Measurements from ENCODE around the gene ACOT8.
"Not testable (repeated sequence)": the region's sequence is repeated elsewhere in the genome, so short reads cannot be mapped to it uniquely, and the experiment has no call there.

Gene ACOT8

DNA sequence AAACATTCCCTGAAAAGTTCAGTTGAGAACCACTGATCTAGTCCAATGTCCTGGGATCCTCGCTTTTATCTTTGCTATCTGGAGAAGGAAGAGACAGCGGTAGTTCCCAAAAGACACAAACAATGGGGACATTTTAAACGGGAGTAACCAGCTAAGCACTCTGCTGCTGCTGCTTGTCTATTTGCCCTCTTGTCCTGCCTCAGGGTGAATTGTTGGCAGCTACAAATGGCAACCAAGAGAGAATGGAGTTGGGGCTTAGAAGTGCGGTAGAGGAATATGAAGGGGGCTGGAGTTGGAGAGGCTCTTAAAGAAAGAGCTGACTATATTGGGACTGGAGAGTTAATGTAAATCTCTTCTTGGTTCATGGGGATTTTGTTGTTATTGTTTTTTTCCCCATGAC lies 17.4 kb upstream of the ACOT8 start:
- no peaks in the 10 kb centered on the region for H3K9me3 Mint-ChIP-seq
- H3K4me1 Mint-ChIP-seq, result no peaks in the 10 kb centered on the region
- H3K27me3 Mint-ChIP-seq, result no peaks in the 10 kb centered on the region
- DNase-seq (no peak), ATAC-seq (replicated peaks) (no peak)
- H3K4me3 Mint-ChIP-seq, result no peak overlapping the region
- peaks cover 7 to 15% of the 10 kb centered on the region in 2 donors for H3K36me3 Mint-ChIP-seq
- no peak overlapping the region for H3K27ac Mint-ChIP-seq

DNA sequence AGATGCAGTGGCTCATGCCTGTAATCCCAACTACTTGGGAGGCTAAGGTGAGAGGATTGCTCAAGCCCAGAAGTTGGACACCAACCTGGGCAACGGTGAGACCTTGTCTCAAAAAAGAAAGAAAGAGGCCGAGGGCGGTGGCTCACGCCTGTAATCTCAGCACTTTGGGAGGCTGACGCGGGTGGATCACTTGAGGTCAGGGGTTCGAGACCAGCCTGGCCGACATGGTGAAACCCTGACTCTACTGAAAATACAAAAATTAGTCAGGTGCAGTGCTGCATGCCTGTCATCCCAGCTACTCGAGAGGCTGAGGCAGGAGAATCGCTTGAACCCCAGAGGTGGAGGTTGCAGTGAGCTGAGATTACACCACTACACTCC lies 16.9 kb upstream of the ACOT8 start:
- not testable (repeated sequence) for H3K27me3 Mint-ChIP-seq; DNase-seq; H3K4me1 Mint-ChIP-seq; ATAC-seq (replicated peaks); H3K27ac Mint-ChIP-seq; H3K9me3 Mint-ChIP-seq; H3K4me3 Mint-ChIP-seq
- H3K36me3 Mint-ChIP-seq, result peaks cover 7 to 15% of the 10 kb centered on the region in 2 donors

DNA sequence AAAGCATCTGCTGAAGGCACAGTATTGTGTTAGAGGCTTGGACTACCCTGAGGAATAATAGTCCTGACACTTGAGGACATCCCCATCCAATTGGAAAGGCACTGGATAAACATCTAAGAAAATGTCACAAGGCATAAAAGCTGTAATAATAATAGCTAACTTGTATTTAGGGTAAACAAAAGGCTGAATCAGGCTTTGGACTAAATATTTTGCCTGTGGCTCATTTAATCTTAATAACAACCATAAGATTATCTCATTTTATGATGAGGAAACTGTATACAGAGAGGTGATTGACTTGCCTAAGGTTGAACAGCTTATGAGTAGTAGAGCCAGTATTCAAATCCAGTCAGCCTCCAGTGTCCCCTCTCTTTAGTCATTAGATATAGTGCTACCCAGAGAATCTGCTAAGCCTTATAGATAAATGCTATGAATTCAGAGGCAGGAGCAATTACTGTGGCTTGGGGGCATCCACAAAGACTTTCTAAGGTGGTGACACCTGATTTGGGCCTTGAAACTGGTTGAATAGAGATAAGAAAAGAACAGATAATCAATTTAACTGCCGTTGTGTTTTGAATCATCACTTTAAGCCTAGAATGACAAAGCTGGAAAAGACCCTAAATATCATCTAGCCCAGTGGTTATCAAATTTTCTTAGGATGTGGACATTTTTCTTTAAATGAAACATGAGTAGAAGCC lies 16.4 kb upstream of the ACOT8 start:
- Mint-ChIP-seq H3K4me3 (no peak overlapping the region), H3K27ac (no peak overlapping the region), H3K27me3 (no peaks in the 10 kb centered on the region), H3K36me3 (peaks cover 7 to 15% of the 10 kb centered on the region in 2 donors), H3K4me1 (no peaks in the 10 kb centered on the region), H3K9me3 (no peaks in the 10 kb centered on the region)
- no peak for DNase-seq
- ATAC-seq (replicated peaks), result no peak

DNA sequence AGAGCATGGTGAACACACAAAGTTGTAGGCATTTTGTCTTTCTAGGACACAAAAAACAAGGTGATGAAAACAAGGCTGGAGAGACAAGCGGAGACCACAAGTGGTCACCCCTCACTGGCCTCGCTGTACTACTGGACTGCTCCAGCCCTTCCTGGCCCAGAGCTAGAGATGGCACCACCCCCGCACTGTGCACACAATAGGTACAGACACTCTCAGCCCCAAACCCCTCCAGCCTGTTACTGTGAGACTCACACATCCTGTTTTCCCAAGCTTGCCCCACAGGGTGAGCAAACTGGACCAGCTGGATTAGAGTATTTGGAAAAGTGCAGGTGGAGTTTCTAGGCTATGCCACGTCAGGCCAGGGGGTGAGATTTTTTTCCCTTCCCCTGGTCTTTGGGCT lies 15.4 kb upstream of the ACOT8 start:
- no peaks in the 10 kb centered on the region for H3K9me3 Mint-ChIP-seq
- no peak overlapping the region for H3K4me3 Mint-ChIP-seq
- H3K27me3 Mint-ChIP-seq, result no peaks in the 10 kb centered on the region
- no peaks in the 10 kb centered on the region for H3K4me1 Mint-ChIP-seq
- H3K36me3 Mint-ChIP-seq, result peaks cover 7 to 15% of the 10 kb centered on the region in 2 donors
- no peak for DNase-seq
- ATAC-seq (replicated peaks), result no peak
- H3K27ac Mint-ChIP-seq, result no peak overlapping the region

DNA sequence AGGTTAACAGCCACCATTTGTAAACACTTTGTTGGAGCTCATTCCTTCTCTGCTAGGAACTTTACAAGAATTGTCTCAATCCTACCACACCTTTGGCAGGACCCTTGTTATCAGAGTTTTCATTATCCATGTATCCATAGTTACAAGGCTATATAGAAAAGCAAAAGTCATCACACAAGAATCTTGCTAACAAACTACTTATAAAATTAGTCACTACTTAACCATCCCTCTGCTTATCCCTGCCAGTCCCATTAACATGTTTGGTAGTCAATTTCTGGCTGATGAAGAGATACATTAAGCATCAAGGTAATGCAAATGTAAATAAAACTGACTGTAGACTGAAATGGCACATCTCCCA lies 10.6 kb upstream of the ACOT8 start:
- Mint-ChIP-seq H3K36me3 (peaks cover 10 to 13% of the 10 kb centered on the region in 2 donors), H3K27ac (no peak overlapping the region), H3K27me3 (no peaks in the 10 kb centered on the region), H3K4me1 (no peaks in the 10 kb centered on the region), H3K9me3 (no peaks in the 10 kb centered on the region), H3K4me3 (no peak overlapping the region)
- ATAC-seq (replicated peaks) (no peak), DNase-seq (no peak)

DNA sequence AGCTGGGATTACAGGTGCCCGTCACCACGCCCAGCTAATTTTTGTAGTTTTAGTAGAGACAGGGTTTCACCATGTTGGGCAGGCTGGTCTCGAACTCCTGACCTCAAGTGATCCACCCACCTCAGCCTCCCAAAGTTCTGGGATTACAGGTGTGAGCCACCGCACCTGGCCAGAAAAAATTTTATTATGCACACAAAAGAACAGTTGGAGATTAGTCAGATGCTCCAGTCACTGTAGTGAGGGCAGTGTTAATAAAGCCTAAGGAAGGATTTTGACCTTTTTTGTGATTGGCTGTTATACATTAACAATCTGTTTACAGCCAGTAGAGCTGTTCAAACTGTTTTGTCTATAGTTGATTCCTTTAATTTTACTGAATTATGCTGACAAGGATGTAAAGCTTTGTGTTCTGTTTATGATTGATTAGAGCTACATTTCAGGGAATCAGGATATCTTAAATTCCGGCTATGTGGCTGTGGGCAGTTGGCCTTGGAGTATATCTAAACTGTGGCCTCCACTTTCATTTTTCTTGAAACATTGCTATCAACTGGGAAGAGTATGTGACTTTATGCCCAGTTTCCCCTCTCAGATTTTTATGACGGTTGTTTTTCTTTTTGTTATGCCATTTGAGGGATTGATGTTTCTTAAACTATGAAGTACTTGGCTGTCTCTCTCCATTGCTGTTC lies 10.1 kb upstream of the ACOT8 start:
- Mint-ChIP-seq H3K27me3 (no peaks in the 10 kb centered on the region), H3K4me3 (no peak overlapping the region), H3K4me1 (no peaks in the 10 kb centered on the region), H3K36me3 (peaks cover 8 to 11% of the 10 kb centered on the region in 2 donors), H3K9me3 (no peaks in the 10 kb centered on the region), H3K27ac (no peak overlapping the region)
- no peak for ATAC-seq (replicated peaks)
- no peak for DNase-seq

DNA sequence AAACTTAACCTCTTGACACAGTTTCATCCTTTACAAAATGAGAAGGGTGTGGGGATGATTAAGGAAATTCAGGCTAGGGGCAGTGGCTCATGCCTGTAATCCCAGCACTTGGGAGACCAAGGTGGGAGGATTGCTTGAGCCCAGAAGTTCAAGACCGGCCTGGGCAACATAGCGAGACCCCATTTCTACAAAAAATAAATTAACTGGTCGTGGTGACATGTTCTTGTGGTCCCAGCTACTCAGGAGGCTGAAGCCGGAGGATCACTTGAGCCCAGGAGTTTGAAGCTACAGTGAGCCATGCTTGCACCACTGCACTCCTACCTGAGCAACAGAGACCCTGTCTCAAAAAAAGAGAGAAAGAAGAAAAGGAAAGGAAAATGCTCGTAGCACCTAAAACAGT lies 9.3 kb upstream of the ACOT8 start:
- DNase-seq (no peak), ATAC-seq (replicated peaks) (no peak)
- Mint-ChIP-seq H3K36me3 (peaks cover 5 to 10% of the 10 kb centered on the region in 2 donors), H3K9me3 (no peaks in the 10 kb centered on the region), H3K4me1 (no peaks in the 10 kb centered on the region), H3K27ac (no peak overlapping the region), H3K27me3 (no peaks in the 10 kb centered on the region), H3K4me3 (no peak overlapping the region)

DNA sequence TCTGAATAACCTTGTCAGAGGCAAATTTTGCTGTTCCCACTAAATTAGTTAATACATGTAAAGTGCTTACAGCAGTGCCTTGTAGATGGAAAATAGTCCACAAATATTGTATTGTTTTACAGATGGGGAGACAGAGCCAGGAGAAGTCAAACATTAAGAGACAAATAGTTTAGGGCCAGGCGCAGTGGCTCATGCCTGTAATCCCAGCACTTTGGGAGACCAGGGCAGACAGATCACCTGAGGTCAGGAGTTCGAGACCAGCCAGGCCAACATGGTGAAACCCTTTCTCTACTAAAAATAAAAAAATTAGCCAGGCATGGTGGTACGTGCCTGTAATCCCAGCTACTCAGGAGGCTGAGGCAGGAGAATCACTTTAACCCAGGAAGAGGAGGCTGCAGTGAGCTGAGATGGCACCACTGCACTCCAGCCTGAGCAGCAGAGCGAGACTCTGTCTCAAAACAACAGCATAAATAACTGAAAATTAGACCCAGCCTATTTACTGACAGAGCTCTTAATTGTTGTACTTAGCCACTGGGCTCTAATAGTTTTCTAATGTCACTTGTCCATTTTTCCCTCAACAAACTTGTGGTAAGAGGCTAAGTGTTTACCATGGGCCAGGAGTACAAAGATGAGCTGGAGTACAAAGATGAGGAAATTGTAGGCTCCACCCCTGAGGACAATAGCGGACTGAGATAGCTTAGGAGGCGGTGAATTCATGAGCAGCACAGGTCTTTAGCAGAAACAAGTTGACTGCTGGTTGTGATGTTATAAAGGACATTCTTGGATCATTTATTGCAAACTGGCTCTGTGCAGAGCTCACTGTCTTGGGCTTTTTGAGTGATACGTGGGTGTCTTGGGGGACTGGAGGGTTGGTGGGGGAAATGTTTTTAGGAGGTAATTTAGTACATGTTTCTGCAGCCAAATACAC lies 6.6 kb upstream of the ACOT8 start:
- H3K9me3 Mint-ChIP-seq, result no peaks in the 10 kb centered on the region
- no peak for DNase-seq
- H3K36me3 Mint-ChIP-seq, result peaks cover 9 to 19% of the 10 kb centered on the region in 2 donors
- peaks cover 5 to 11% of the 10 kb centered on the region in 2 donors for H3K4me1 Mint-ChIP-seq
- no peaks in the 10 kb centered on the region for H3K27me3 Mint-ChIP-seq
- no peak overlapping the region for H3K4me3 Mint-ChIP-seq
- no peak for ATAC-seq (replicated peaks)
- H3K27ac Mint-ChIP-seq, result no peak overlapping the region

DNA sequence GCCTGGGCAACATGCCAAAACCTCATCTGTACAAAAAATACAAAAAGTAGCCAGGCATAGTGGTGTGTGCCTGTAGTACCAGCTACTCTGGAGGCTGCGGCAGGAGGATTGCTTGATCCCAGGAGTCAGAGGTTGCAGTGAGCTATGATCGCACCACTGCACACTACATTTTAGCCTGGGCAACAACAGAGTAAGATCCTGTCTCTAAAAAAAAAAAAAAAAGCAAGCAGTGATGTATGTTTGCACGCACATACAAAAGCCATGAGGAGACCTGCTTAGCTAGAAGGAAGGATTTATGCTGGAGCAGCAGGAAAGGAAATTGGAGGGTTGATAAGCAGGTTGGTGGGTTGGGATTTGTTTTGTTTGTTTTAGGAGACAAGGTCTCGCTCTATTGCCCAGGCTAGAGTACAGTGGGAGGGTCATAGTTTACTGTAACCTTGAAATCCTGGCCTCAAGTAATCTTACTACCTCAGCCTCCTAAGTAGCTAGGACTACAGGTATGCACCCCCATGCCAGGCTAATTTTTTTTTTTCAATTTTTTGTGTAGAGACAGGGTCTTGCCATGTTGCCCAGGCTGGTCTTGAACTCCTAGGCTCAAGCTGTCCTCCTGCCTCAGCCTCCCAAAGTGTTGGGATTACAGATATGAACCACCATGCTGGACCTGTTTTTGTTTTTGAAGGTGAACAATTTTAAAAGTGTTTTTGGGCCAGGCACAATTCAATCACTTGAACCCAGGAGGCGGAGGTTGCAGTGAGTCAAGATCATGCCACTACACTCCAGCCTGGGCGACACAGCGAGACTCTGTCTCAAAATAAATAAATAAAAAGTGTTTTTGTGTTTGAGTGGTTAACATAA lies 4.3 kb upstream of the ACOT8 start:
- Mint-ChIP-seq H3K9me3 (no peaks in the 10 kb centered on the region), H3K27ac (no peak overlapping the region), H3K4me1 (peaks cover 15 to 21% of the 10 kb centered on the region in 2 donors), H3K27me3 (no peaks in the 10 kb centered on the region), H3K4me3 (no peak overlapping the region), H3K36me3 (peaks cover 9 to 16% of the 10 kb centered on the region in 2 donors)
- ATAC-seq (replicated peaks) (no peak), DNase-seq (no peak)

DNA sequence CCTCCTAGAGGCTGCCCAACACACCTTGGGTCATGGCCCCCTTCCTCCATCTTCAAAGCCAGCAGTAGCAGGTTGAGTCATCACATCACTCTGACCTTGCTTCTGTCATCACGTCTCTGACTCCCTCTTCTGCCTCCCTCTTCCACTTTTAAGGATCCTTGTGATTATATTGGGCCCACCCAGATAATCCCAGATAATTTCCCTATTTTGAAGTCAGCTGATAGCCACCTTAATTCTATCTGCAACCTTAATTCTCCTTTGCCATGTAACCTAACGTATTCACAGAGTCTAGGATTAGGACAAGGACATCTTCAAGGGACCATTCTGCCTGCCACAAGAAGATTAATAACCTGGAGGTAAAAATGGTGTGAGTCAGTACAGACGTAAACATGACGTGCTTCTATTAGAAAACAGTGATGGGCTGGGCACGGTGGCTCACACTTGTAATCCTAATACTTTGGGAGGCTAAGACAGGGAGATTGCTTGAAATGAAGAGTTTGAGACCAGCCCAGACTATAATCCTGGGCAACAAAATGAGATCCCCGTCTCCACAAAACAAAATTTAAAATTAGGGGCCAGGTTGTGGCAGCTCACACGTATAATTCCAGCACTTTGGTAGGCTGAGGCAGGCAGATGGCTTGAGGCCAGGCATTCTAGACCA lies 3.5 kb upstream of the ACOT8 start:
- no peaks in the 10 kb centered on the region for H3K9me3 Mint-ChIP-seq
- H3K27me3 Mint-ChIP-seq, result no peaks in the 10 kb centered on the region
- no peak overlapping the region for H3K4me3 Mint-ChIP-seq
- H3K4me1 Mint-ChIP-seq, result peaks cover 15 to 28% of the 10 kb centered on the region in 2 donors
- DNase-seq, result no peak
- no peak overlapping the region for H3K27ac Mint-ChIP-seq
- peaks cover 9 to 15% of the 10 kb centered on the region in 2 donors for H3K36me3 Mint-ChIP-seq
- ATAC-seq (replicated peaks), result no peak

DNA sequence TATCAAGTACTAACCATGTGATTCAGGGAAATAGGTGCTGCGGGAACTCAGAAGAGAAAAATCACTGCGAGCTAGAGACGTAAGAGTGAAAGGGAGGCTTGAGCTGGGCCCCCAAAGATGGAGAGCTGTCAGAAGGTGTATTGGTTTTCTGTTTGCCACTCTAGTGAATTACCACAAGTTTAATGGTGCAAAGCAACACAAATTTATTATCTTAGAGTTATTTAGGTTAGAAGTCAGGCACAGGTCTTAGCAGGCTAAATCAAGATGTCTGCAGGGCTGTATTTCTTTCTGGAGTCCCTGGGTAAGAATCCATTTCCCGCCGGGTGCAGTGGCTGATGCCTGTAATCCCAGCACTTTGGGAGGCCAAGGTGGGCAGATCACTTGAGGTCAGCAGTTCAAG lies 2.7 kb upstream of the ACOT8 start:
- Mint-ChIP-seq H3K36me3 (peaks cover 9 to 15% of the 10 kb centered on the region in 2 donors), H3K27ac (no peak overlapping the region), H3K4me1 (peaks cover 17 to 33% of the 10 kb centered on the region in 2 donors), H3K4me3 (no peak overlapping the region), H3K9me3 (no peaks in the 10 kb centered on the region), H3K27me3 (no peaks in the 10 kb centered on the region)
- DNase-seq, result no peak
- no peak for ATAC-seq (replicated peaks)

DNA sequence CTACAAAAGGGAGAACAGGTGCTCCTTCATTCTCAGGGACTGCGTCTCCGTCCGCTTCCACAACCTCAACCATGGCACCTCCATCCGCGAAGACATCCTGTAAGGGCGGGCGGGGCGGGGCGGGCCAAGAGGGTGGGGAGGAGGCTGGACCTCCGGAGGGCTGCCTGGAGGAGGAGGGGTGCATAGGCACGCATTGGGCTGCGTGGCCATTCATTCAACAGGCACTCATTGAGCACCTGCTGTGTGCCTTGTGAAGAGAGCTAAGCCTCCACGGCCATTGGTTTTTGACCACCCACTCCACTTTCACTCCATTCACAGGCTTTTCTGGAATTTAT lies 657 bp upstream of the ACOT8 start:
- Mint-ChIP-seq H3K4me1 (peaks cover 20 to 40% of the 10 kb centered on the region in 2 donors), H3K4me3 (peak overlapping the region; percentile 97), H3K27me3 (no peaks in the 10 kb centered on the region), H3K27ac (peak overlapping the region; percentile 99), H3K36me3 (peaks cover 4 to 18% of the 10 kb centered on the region in 2 donors), H3K9me3 (no peaks in the 10 kb centered on the region)
- ATAC-seq (replicated peaks) (peak; percentile 43 to 53), DNase-seq (no peak)

DNA sequence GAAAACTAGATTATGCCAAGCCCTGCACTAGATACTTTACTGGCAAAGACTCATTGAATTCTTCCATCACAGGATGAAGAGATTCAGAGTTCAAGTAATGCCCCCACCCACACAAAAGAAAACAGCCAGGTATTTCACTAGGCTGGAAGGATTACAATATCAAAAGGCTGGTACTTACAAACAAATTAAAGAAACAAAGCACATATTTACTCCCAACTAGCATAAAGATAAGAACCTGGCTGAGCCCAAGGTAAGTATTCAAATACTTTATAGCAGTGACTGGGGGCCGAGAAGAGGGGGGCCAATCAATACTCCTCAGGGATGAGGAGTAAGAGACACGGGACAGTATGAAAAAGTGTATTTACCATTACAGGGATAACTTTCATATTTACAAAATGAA lies 3.7 kb downstream of the ACOT8 start:
- Mint-ChIP-seq H3K27me3 (no peaks in the 10 kb centered on the region), H3K36me3 (peaks cover 17 to 20% of the 10 kb centered on the region in 2 donors), H3K4me3 (no peak overlapping the region), H3K27ac (no peak overlapping the region), H3K4me1 (peaks cover 9 to 38% of the 10 kb centered on the region in 2 donors), H3K9me3 (no peaks in the 10 kb centered on the region)
- DNase-seq (no peak), ATAC-seq (replicated peaks) (no peak)

Measured in stimulated activated naive B cell treated with anti-CD40 and anti-IgM and Interleukin-4, amounts not matched to agents 10 μg/mL and 1 μg/mL and 100 μg/mL, for 72 hours (primary cell).